ENCODE measurements around the gene TRDN. TPM values are rescaled to one million over a fixed set of nuclear protein-coding genes. Genes with fewer than 3 reads are reported as not detected.

The TRDN gene
- total RNA-seq = not detected
- polyA plus RNA-seq = not detected

DNA sequence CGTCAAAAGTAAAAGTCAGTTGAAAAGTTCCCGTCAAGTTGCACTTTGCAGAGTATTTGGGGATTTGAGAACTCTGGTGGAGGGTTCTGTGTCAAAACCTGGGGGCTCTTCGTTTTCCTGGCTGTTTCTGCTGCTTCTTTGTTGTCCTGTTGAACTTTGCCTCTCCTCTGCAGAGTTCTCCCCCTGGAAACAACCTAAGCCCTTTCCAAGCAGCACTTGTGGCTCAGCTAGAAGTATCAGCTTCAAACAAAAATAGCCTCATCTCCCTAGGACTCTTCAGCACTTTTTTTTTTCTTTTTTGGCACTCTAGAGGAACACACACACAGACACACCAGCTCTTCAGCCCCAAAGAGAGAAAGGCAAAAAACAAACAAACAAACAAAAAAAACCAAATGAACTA lies at the start of gene TRDN:
Gene TRDN (minus strand): TSS at position 169 of the 400 bp plus-strand sequence. CDS start 175 bp downstream, outside the sequence.
- no peak for DNase-seq
- Mint-ChIP-seq H3K4me1 (no peaks in the 10 kb centered on the region), H3K9me3 (peaks cover 0 to 7% (median 5%) of the 10 kb centered on the region in 5 donors), H3K36me3 (no peaks in the 10 kb centered on the region), H3K27ac (peak within 1 kb of the TSS in 1 of 8 donors; percentile 33), H3K27me3 (no peaks in the 10 kb centered on the region), H3K4me3 (no peak within 1 kb of the TSS)
- Histone ChIP-seq H3K27ac (ENCODE audit: low read depth, low read length) (no peak within 1 kb of the TSS), H3K4me1 (ENCODE audit: insufficient read depth, low read length) (no peaks in the 10 kb centered on the region), H3K27me3 (ENCODE audit: insufficient read depth, low read length, poor library complexity, severe bottlenecking) (no peaks in the 10 kb centered on the region), H3K9me3 (ENCODE audit: low read length) (no peaks in the 10 kb centered on the region), H3K36me3 (ENCODE audit: insufficient read depth, low read length) (no peaks in the 10 kb centered on the region), H3K4me3 (ENCODE audit: low read length) (no peak within 1 kb of the TSS)
- ChIA-PET CTCF (no interaction called here), POLR2A (no interaction called here)

GRCh38 chr6:123681957-123682462 lies 45.3 kb upstream of the TRDN start:
- ChIA-PET POLR2A (no interaction called here), CTCF (no interaction called here)
- no peaks in the 10 kb centered on the region for H3K4me1 ChIP-seq (ENCODE audit: insufficient read depth, low read length)
- H3K36me3 Mint-ChIP-seq = no peaks in the 10 kb centered on the region
- DNase-seq = no peak
- no peaks in the 10 kb centered on the region for H3K27me3 ChIP-seq (ENCODE audit: insufficient read depth, low read length, poor library complexity, severe bottlenecking)
- peaks cover 0 to 2% of the 10 kb centered on the region in 2 donors for H3K27me3 Mint-ChIP-seq
- no peak overlapping the region for H3K27ac Mint-ChIP-seq
- no peaks in the 10 kb centered on the region for H3K9me3 ChIP-seq (ENCODE audit: low read length)
- no peak overlapping the region for H3K27ac ChIP-seq (ENCODE audit: low read depth, low read length)
- no peak overlapping the region for H3K4me3 ChIP-seq (ENCODE audit: low read length)
- no peaks in the 10 kb centered on the region for H3K36me3 ChIP-seq (ENCODE audit: insufficient read depth, low read length)
- no peak overlapping the region for H3K4me3 Mint-ChIP-seq
- no peaks in the 10 kb centered on the region for H3K4me1 Mint-ChIP-seq
- peaks cover 0 to 8% (median 0%) of the 10 kb centered on the region in 5 donors for H3K9me3 Mint-ChIP-seq

- H3K27ac Mint-ChIP-seq = no peak overlapping the region
- Histone ChIP-seq H3K9me3 (ENCODE audit: low read length) (no peaks in the 10 kb centered on the region), H3K4me1 (ENCODE audit: insufficient read depth, low read length) (no peaks in the 10 kb centered on the region), H3K4me3 (ENCODE audit: low read length) (no peak overlapping the region), H3K36me3 (ENCODE audit: insufficient read depth, low read length) (no peaks in the 10 kb centered on the region), H3K27ac (ENCODE audit: low read depth, low read length) (no peak overlapping the region), H3K27me3 (ENCODE audit: insufficient read depth, low read length, poor library complexity, severe bottlenecking) (no peaks in the 10 kb centered on the region)
- CTCF ChIA-PET = no interaction called here
- H3K9me3 Mint-ChIP-seq = peaks cover 2 to 13% (median 5%) of the 10 kb centered on the region in 5 donors
- H3K4me3 Mint-ChIP-seq = no peak overlapping the region
- H3K27me3 Mint-ChIP-seq = peaks cover 0 to 2% of the 10 kb centered on the region in 2 donors
- H3K4me1 Mint-ChIP-seq = no peaks in the 10 kb centered on the region
- DNase-seq = no peak
- H3K36me3 Mint-ChIP-seq = no peaks in the 10 kb centered on the region
- POLR2A ChIA-PET = no interaction called here
Measured at GRCh38 chr6:123677897-123678296, 41.1 kb upstream of the TRDN start.

- Mint-ChIP-seq H3K4me3 (no peak overlapping the region), H3K36me3 (no peaks in the 10 kb centered on the region), H3K27ac (no peak overlapping the region), H3K27me3 (peaks cover 0 to 2% of the 10 kb centered on the region in 2 donors), H3K4me1 (no peaks in the 10 kb centered on the region), H3K9me3 (peaks cover 2 to 12% (median 5%) of the 10 kb centered on the region in 5 donors)
- ChIA-PET CTCF (no interaction called here), POLR2A (no interaction called here)
- Histone ChIP-seq H3K4me3 (ENCODE audit: low read length) (no peak overlapping the region), H3K36me3 (ENCODE audit: insufficient read depth, low read length) (no peaks in the 10 kb centered on the region), H3K27me3 (ENCODE audit: insufficient read depth, low read length, poor library complexity, severe bottlenecking) (no peaks in the 10 kb centered on the region), H3K9me3 (ENCODE audit: low read length) (no peaks in the 10 kb centered on the region), H3K27ac (ENCODE audit: low read depth, low read length) (no peak overlapping the region), H3K4me1 (ENCODE audit: insufficient read depth, low read length) (no peaks in the 10 kb centered on the region)
- no peak for DNase-seq
Measured at GRCh38 chr6:123676793-123677192, 40.0 kb upstream of the TRDN start.

DNA sequence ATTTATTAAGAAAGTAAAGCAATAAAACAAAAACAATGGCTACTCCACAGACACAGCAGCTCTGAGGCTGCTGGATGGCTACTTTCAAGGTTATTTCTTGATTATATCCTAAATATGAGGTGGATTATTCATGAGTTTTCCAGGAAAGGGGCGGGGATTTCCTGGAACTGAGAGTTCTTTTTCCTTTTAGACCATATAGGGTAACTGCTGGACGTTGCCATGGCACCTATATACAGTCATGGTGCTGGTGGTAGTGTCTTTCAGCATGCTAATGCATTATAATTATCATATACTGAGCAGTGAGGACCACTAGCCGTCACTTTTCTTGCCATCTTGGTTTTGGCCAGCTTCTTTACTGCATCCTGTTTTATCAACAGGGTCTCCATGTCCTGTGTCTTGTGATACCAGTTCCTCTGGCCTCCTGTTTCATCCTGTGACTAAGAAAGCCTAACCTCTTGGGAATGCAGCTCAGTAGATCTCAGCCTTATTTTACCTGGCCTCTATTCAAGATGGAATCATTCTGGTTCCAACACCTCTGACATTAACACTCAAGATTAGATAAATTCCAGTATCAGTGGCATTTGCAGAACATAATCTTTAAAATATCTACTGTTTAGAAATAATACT lies 32.3 kb upstream of the TRDN start:
- Mint-ChIP-seq H3K9me3 (peaks cover 0 to 15% (median 5%) of the 10 kb centered on the region in 5 donors), H3K27ac (no peak overlapping the region), H3K27me3 (no peaks in the 10 kb centered on the region), H3K36me3 (no peaks in the 10 kb centered on the region), H3K4me1 (no peaks in the 10 kb centered on the region), H3K4me3 (no peak overlapping the region)
- no peaks in the 10 kb centered on the region for H3K27me3 ChIP-seq (ENCODE audit: insufficient read depth, low read length, poor library complexity, severe bottlenecking)
- no peaks in the 10 kb centered on the region for H3K4me1 ChIP-seq (ENCODE audit: insufficient read depth, low read length)
- CTCF ChIA-PET = no interaction called here
- H3K36me3 ChIP-seq (ENCODE audit: insufficient read depth, low read length) = no peaks in the 10 kb centered on the region
- no peak overlapping the region for H3K4me3 ChIP-seq (ENCODE audit: low read length)
- no peak overlapping the region for H3K27ac ChIP-seq (ENCODE audit: low read depth, low read length)
- H3K9me3 ChIP-seq (ENCODE audit: low read length) = no peaks in the 10 kb centered on the region
- DNase-seq = no peak
- POLR2A ChIA-PET = no interaction called here

- H3K9me3 ChIP-seq (ENCODE audit: low read length) = no peaks in the 10 kb centered on the region
- ChIA-PET POLR2A (no interaction called here), CTCF (no interaction called here)
- Mint-ChIP-seq H3K9me3 (peaks cover 0 to 10% (median 0%) of the 10 kb centered on the region in 5 donors), H3K27me3 (no peaks in the 10 kb centered on the region), H3K4me3 (no peak overlapping the region), H3K4me1 (no peaks in the 10 kb centered on the region), H3K36me3 (no peaks in the 10 kb centered on the region), H3K27ac (no peak overlapping the region)
- no peaks in the 10 kb centered on the region for H3K27me3 ChIP-seq (ENCODE audit: insufficient read depth, low read length, poor library complexity, severe bottlenecking)
- no peaks in the 10 kb centered on the region for H3K36me3 ChIP-seq (ENCODE audit: insufficient read depth, low read length)
- DNase-seq = no peak
- no peak overlapping the region for H3K4me3 ChIP-seq (ENCODE audit: low read length)
- no peaks in the 10 kb centered on the region for H3K4me1 ChIP-seq (ENCODE audit: insufficient read depth, low read length)
- no peak overlapping the region for H3K27ac ChIP-seq (ENCODE audit: low read depth, low read length)
Measured at GRCh38 chr6:123668063-123668462, 31.3 kb upstream of the TRDN start.

DNA sequence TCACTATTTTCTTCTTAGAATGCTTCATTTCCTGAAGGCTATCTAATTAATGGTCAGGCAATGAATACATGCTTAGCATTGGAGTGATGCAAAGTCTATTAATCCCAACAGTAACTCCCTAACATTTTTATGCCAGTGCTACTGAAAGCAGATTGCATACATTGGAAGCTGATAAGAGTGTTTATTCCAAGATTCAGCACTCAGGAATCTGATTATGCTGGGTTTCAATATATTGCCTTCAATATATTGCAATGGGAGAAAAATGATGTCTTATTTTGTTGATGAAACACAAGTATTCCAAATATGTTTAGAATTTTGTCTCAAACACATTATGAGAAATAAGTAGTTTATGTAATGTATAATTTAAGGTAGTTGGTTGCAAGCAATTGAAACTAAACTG lies 26.7 kb upstream of the TRDN start:
- DNase-seq = no peak
- no peaks in the 10 kb centered on the region for H3K4me1 ChIP-seq (ENCODE audit: insufficient read depth, low read length)
- no peak overlapping the region for H3K27ac ChIP-seq (ENCODE audit: low read depth, low read length)
- ChIA-PET CTCF (no interaction called here), POLR2A (no interaction called here)
- H3K36me3 Mint-ChIP-seq = no peaks in the 10 kb centered on the region
- no peaks in the 10 kb centered on the region for H3K27me3 ChIP-seq (ENCODE audit: insufficient read depth, low read length, poor library complexity, severe bottlenecking)
- H3K27ac Mint-ChIP-seq = no peak overlapping the region
- H3K9me3 Mint-ChIP-seq = peaks cover 0 to 5% (median 2%) of the 10 kb centered on the region in 5 donors
- H3K9me3 ChIP-seq (ENCODE audit: low read length) = no peaks in the 10 kb centered on the region
- H3K4me3 Mint-ChIP-seq = no peak overlapping the region
- H3K4me3 ChIP-seq (ENCODE audit: low read length) = no peak overlapping the region
- H3K27me3 Mint-ChIP-seq = no peaks in the 10 kb centered on the region
- no peaks in the 10 kb centered on the region for H3K36me3 ChIP-seq (ENCODE audit: insufficient read depth, low read length)
- H3K4me1 Mint-ChIP-seq = no peaks in the 10 kb centered on the region

DNA sequence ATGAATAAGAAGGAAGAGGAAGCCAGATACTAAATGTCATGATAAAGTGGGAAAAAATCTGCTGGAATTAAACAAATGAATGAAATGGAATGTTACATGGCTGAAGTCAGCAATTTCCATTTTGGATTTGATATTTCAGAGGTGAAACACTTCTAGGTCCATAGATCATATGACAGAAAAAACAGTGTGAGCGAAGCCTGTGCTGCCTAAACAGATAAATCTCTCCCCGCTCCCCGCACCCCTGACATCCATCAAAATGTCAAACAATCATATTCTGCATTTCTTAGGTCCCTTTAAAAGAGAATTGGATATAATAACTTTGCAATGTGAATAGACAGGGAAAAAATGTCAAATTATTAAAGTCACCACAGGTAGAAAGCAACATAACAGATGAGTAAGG lies 26.0 kb upstream of the TRDN start:
- CTCF ChIA-PET = no interaction called here
- H3K4me1 Mint-ChIP-seq = no peaks in the 10 kb centered on the region
- no peaks in the 10 kb centered on the region for H3K27me3 ChIP-seq (ENCODE audit: insufficient read depth, low read length, poor library complexity, severe bottlenecking)
- H3K27ac ChIP-seq (ENCODE audit: low read depth, low read length) = no peak overlapping the region
- no peaks in the 10 kb centered on the region for H3K36me3 Mint-ChIP-seq
- no peaks in the 10 kb centered on the region for H3K9me3 ChIP-seq (ENCODE audit: low read length)
- H3K4me3 ChIP-seq (ENCODE audit: low read length) = no peak overlapping the region
- no peak overlapping the region for H3K27ac Mint-ChIP-seq
- DNase-seq = no peak
- H3K4me3 Mint-ChIP-seq = no peak overlapping the region
- no peaks in the 10 kb centered on the region for H3K36me3 ChIP-seq (ENCODE audit: insufficient read depth, low read length)
- no peaks in the 10 kb centered on the region for H3K4me1 ChIP-seq (ENCODE audit: insufficient read depth, low read length)
- peaks cover 0 to 5% (median 0%) of the 10 kb centered on the region in 5 donors for H3K9me3 Mint-ChIP-seq
- POLR2A ChIA-PET = no interaction called here
- H3K27me3 Mint-ChIP-seq = no peaks in the 10 kb centered on the region

Measured in CD8-positive, alpha-beta memory T cell (primary cell).